Lung (tissue), 12 donors: Measurements from ENCODE around the gene NIPBL. TPM values are rescaled to one million over a fixed set of nuclear protein-coding genes. Genes with fewer than 3 reads are reported as not detected.

Source experiments
- ATAC-seq: fragments of 200-7000 bp; cut with Tn5 transposase; one replicate; pipeline ENCODE4 v1.9.1; 2020; ENCODE audit warnings: moderate number of reproducible peaks; ENCODE audit not compliant: insufficient read depth, low FRiP score
- DNase-seq, 3 donors: peaks; one replicate each; pipeline ENCODE4 v3.0.0-alpha.2; 2013 to 2017
- H3K27ac ChIP-seq, 2 donors: one replicate each; pipeline ENCODE4 v1.5.1; 2013; ENCODE audit warnings: mild to moderate bottlenecking in 2 of 2, moderate library complexity in 2 of 2, control low read depth in 1 of 2, inconsistent platforms in 1 of 2, low read depth in 1 of 2, low read length in 1 of 2
- H3K27me3 ChIP-seq, 3 donors: one replicate each; pipeline ENCODE4 v1.5.1; 2013; ENCODE audit warnings: low read length in 2 of 3; ENCODE audit not compliant: control insufficient read depth in 3 of 3, insufficient read depth in 3 of 3
- H3K36me3 ChIP-seq, 4 donors: one replicate each; pipeline ENCODE4 v1.5.1; 2013; ENCODE audit warnings: low read length in 4 of 4, mild to moderate bottlenecking in 1 of 4, moderate library complexity in 1 of 4; ENCODE audit not compliant: control insufficient read depth in 4 of 4, insufficient read depth in 4 of 4
- H3K4me1 ChIP-seq, 5 donors: one replicate each; pipeline ENCODE4 v1.5.1; 2013; ENCODE audit warnings: low read length in 5 of 5, mild to moderate bottlenecking in 2 of 5, moderate library complexity in 1 of 5; ENCODE audit not compliant: control insufficient read depth in 5 of 5, insufficient read depth in 5 of 5
- H3K4me3 ChIP-seq: one replicate; pipeline ENCODE4 v1.5.1; 2013; ENCODE audit warnings: mild to moderate bottlenecking, control low read depth, moderate library complexity
- H3K9ac ChIP-seq, 2 donors: one replicate each; pipeline ENCODE4 v1.5.1; 2013; ENCODE audit warnings: low read length in 2 of 2, control low read depth in 1 of 2; ENCODE audit not compliant: insufficient read depth in 1 of 2
- H3K9me3 ChIP-seq, 4 donors: one replicate each; pipeline ENCODE4 v1.5.1; 2013; ENCODE audit warnings: low read length in 3 of 4, mild to moderate bottlenecking in 1 of 4, moderate library complexity in 1 of 4; ENCODE audit not compliant: control insufficient read depth in 4 of 4, insufficient read depth in 3 of 4
- WGBS, 2 donors: extraction: QIAGEN DNeasy Blood & Tissue Kit; methylation state at CpG; one replicate each; pipeline ENCODE4 v1.1.7; 2013; 5-methylcytosine and 5-hydroxymethylcytosine counted together
- polyA plus RNA-seq, 2 donors: library from polyadenylated mRNA; stranded (reverse); fragments of 200-250 nt; gene quantifications; one replicate each; pipeline ENCODE4 v1.2.1, GENCODE V29; 2013
- total RNA-seq, 2 donors: library from RNA; depleted of rRNA in 1 of 2; stranded (reverse); fragments of >200 nt in 1 of 2; gene quantifications; one replicate each; pipeline ENCODE4 v1.2.1, GENCODE V29; 2014 to 2021
- TF ChIP-seq, protein P1 (sequence below): IDR thresholded peaks from 2 replicates; pipeline ENCODE4 v1.5.1; 2012; ENCODE audit warnings: mild to moderate bottlenecking; ENCODE audit errors: control extremely low read depth, extremely low read depth
- donor health status: control.
- donor health status: control.
- donor health status: Bipolar disorder and iron deficiency.
- donor health status: healthy.
- donor health status: DM: yes; HTN: yes; CAD: no.

The NIPBL gene
- total and polyA plus RNA-seq, 4 donors = 13.7 to 124 (median 32.4) TPM

DNA sequence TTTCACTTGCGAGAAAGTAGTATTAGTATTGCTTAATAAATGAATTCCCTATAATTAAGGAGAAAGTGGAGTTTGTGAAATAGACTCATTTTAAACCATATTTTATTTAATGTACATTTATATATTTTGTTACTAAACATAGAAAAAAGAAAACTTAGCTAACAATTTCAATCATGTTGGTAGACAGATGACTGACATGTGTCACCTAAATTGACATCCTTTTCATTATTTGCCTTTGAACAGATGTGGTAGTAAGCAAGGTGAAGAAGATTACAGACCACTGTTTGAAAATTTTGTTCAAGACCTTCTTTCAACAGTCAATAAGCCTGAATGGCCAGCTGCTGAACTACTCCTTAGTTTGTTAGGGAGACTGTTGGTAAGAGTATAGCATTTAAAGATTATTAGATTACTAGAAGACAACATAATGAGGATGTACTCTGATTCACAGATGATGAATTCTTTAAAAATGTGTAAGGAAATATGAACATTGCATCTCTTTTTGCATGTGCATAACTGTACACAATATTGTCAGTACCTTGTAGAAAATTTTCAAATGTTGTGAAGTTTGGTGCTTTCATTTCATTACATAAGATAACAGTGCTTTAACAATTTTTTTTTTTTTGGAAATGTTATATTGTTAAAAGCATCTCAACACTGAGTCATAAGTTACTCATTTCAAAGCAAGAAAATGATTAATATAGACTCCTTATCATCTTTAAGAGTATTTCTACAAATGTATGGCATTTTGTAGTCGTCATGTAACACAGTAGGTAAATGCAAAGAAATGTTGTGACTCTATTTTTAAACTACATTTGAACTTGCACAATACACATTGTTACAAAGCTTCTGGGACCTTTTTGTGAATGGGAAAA, 139.5 kb downstream of the NIPBL start:
- peaks cover 7 to 30% (median 14%) of the 10 kb centered on the region in 4 donors for H3K36me3 ChIP-seq
- H3K27me3 ChIP-seq = no peaks in the 10 kb centered on the region
- H3K9ac ChIP-seq = no peak overlapping the region
- DNase-seq (no peak), ATAC-seq (no peak)
- H3K9me3 ChIP-seq = no peaks in the 10 kb centered on the region
- no peak overlapping the region for H3K27ac ChIP-seq
- H3K4me3 ChIP-seq = no peak overlapping the region
- TF ChIP-seq, protein P1, sequence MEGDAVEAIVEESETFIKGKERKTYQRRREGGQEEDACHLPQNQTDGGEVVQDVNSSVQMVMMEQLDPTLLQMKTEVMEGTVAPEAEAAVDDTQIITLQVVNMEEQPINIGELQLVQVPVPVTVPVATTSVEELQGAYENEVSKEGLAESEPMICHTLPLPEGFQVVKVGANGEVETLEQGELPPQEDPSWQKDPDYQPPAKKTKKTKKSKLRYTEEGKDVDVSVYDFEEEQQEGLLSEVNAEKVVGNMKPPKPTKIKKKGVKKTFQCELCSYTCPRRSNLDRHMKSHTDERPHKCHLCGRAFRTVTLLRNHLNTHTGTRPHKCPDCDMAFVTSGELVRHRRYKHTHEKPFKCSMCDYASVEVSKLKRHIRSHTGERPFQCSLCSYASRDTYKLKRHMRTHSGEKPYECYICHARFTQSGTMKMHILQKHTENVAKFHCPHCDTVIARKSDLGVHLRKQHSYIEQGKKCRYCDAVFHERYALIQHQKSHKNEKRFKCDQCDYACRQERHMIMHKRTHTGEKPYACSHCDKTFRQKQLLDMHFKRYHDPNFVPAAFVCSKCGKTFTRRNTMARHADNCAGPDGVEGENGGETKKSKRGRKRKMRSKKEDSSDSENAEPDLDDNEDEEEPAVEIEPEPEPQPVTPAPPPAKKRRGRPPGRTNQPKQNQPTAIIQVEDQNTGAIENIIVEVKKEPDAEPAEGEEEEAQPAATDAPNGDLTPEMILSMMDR = no peak
- WGBS, 2 donors = 94 to 95% methylated on average over 2 of the region's 2 CpGs
- H3K4me1 ChIP-seq = no peaks in the 10 kb centered on the region

DNA sequence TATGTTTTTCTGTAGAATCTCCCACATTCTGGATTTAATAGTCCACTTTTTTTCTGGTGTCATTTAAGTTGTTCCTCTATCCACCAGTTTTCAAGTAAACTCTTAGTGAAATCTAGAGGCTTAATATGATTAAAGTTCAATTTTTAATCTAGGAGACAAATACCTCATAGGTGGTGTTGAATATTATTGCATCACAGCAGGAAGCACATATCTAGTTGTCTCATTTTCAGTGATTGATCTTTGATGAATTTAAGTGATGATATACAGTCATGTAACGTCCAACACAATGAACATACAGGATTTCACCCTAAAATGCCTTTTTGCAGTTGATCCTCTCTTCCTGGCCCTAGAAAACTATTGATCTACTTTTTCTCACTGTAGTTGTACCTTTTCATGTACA, 152.3 kb downstream of the NIPBL start:
- H3K4me1 ChIP-seq = no peaks in the 10 kb centered on the region
- DNase-seq (no peak), ATAC-seq (no peak)
- TF ChIP-seq, protein P1 = no peak
- no peak overlapping the region for H3K27ac ChIP-seq
- no peak overlapping the region for H3K9ac ChIP-seq
- 82 to 92% methylated on average over 1 of the region's 1 CpG for WGBS, 2 donors
- no peaks in the 10 kb centered on the region for H3K27me3 ChIP-seq
- H3K9me3 ChIP-seq = no peaks in the 10 kb centered on the region
- peaks cover 2 to 19% (median 9%) of the 10 kb centered on the region in 4 donors for H3K36me3 ChIP-seq
- H3K4me3 ChIP-seq = no peak overlapping the region

DNA sequence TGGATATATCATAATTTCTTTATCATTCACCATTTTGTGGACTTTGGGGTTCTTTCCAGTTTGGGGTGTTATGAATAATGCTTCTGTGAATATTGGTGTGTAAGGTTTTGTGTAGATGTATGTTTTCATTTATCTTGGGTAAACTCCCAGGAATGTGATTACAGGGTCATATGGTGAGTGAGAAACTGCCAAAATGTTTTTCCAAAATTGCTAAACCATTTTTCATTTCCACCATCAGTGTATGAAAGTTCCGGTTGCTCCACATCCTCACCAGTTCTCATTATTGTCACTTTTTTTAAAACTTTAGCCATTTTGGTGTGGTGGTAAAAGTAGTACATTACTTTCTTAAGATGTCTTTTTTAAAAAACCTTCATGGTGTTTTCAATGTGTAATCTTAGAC, 152.9 kb downstream of the NIPBL start:
- H3K9me3 ChIP-seq = no peaks in the 10 kb centered on the region
- H3K4me3 ChIP-seq = no peak overlapping the region
- ATAC-seq = no peak
- peaks cover 1 to 21% (median 9%) of the 10 kb centered on the region in 4 donors for H3K36me3 ChIP-seq
- H3K4me1 ChIP-seq = no peaks in the 10 kb centered on the region
- 96 to 97% methylated on average over 1 of the region's 1 CpG for WGBS, 2 donors
- TF ChIP-seq, protein P1 = no peak
- H3K27me3 ChIP-seq = no peaks in the 10 kb centered on the region
- H3K9ac ChIP-seq = no peak overlapping the region
- no peak for DNase-seq
- no peak overlapping the region for H3K27ac ChIP-seq
